Measurements from ENCODE around the gene PHF20. TPM values are rescaled to one million over a fixed set of nuclear protein-coding genes. Genes with fewer than 3 reads are reported as not detected.
A peak's percentile ranks its signal among the peaks of the same experiment; 100 is the strongest.

The PHF20 gene
- polyA plus RNA-seq, 3 donors, result 54.7 to 78.2 (median 73.6) TPM

DNA sequence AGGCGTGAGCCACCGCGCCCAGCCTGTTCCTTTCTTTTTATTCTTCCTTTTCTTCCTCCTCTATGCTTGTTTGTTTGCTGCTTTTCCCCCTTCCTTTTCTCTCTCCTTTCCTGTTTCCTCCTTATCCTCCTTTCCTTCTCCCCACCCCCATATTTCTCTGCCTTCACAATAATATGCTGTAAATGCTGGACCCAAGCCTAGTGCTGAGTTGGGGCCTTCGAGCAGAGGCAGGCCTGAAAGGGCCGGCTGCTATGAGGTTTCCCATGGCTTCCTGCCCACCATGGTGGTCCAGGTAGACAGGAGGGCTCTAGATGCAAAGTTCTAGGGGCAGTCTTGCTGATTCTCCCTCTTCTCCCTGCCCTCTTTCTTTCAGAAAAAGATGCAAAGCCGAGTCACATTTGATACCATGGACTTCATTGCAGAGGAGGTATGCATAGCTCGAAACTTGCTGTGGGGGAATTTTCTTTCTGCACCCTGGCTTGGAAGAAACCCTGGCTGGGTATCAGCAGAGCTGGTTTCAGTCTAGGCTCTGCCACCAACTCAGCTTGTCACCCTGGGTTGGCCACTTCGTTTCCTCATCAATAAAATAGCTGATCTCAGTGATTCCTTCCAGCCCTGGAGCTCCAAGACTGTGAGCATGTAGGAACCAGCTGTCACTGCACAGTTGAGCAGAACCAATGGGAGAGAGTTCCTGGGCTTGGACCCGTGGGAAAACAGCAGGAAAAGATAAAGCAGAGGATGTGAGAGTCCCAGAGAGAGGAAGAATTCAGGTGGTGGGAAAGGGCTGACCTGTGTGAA is 204.0 kb downstream of the PHF20 start:
- peaks cover 30 to 31% of the 10 kb centered on the region in 2 donors for H3K4me1 ChIP-seq (ENCODE audit: control insufficient read depth in 1 of 2, insufficient read depth in 2 of 2, low read length in 2 of 2)
- Mint-ChIP-seq H3K36me3 (no peaks in the 10 kb centered on the region), H3K27me3 (ENCODE audit: low read depth in 3 of 3) (peaks cover 0 to 5% (median 4%) of the 10 kb centered on the region in 3 donors), H3K27ac (no peak overlapping the region), H3K4me3 (no peak overlapping the region), H3K9me3 (peaks cover 0 to 2% (median 0%) of the 10 kb centered on the region in 7 donors), H3K4me1 (peaks cover 30% of the 10 kb centered on the region)
- WGBS (ENCODE audit: insufficient coverage), result 83% methylated on average over 6 of the region's 9 CpGs
- H3K9me3 ChIP-seq (replicated peaks in 1 of 2; ENCODE audit: control insufficient read depth in 1 of 2, insufficient read depth in 1 of 2, low read length in 2 of 2), result no peaks in the 10 kb centered on the region
- H3K4me3 ChIP-seq (replicated peaks in 1 of 3; ENCODE audit: low read depth in 2 of 3, low read length in 3 of 3), result no peak overlapping the region
- TF ChIP-seq, protein P1, sequence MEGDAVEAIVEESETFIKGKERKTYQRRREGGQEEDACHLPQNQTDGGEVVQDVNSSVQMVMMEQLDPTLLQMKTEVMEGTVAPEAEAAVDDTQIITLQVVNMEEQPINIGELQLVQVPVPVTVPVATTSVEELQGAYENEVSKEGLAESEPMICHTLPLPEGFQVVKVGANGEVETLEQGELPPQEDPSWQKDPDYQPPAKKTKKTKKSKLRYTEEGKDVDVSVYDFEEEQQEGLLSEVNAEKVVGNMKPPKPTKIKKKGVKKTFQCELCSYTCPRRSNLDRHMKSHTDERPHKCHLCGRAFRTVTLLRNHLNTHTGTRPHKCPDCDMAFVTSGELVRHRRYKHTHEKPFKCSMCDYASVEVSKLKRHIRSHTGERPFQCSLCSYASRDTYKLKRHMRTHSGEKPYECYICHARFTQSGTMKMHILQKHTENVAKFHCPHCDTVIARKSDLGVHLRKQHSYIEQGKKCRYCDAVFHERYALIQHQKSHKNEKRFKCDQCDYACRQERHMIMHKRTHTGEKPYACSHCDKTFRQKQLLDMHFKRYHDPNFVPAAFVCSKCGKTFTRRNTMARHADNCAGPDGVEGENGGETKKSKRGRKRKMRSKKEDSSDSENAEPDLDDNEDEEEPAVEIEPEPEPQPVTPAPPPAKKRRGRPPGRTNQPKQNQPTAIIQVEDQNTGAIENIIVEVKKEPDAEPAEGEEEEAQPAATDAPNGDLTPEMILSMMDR (IDR thresholded peaks at IDR 0.05), result no peak
- no peak for DNase-seq
- H3K9ac ChIP-seq (ENCODE audit: insufficient read depth, low read length, poor library complexity, severe bottlenecking), result no peak overlapping the region
- no peaks in the 10 kb centered on the region for H3K27me3 ChIP-seq (ENCODE audit: control insufficient read depth in 2 of 2, insufficient read depth in 2 of 2, low read length in 2 of 2)
- no peaks in the 10 kb centered on the region for H3K79me2 ChIP-seq (ENCODE audit: insufficient read depth, low read length)
- no peak overlapping the region for H3K4me2 ChIP-seq (replicated peaks; ENCODE audit: extremely low read depth, low read length, poor library complexity, severe bottlenecking)
- H2AFZ ChIP-seq (ENCODE audit: insufficient read depth, low read depth, low read length, poor library complexity, severe bottlenecking), result no peak overlapping the region
- intact Hi-C loops (cut with micrococcal nuclease), result no loop called here
- H4K20me1 ChIP-seq (ENCODE audit: insufficient read depth, low read length), result no peaks in the 10 kb centered on the region
- no peaks in the 10 kb centered on the region for H3K36me3 ChIP-seq (replicated peaks in 1 of 2; ENCODE audit: control insufficient read depth in 1 of 2, insufficient read depth in 2 of 2, low read length in 2 of 2)
- no peak overlapping the region for H3K27ac ChIP-seq (ENCODE audit: low read depth in 1 of 2, low read length in 2 of 2)

DNA sequence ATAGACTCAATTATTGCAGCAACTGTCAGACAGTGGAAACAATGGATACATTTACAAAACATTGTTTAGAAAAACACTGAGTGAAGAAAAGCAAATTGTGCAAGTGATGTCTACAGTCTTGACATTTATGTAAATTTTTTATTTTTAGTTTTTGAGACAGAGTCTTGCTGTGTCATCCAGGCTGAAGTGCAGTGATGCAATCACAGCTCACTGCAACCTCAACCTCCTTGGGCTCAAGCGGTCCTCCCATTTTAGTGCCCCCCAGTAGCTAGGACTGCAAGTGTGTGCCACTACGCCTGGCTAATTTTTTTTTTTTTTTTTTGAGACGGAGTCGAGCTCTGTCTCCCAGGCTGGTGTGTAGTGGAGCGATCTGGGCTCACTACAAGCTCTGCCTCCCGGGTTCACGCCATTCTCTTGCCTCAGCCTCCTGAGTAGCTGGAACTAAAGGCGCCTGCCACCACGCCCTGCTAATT is 206.3 kb downstream of the PHF20 start:
- peak overlapping the region; percentile 65 to 69 for H3K27ac ChIP-seq (ENCODE audit: low read depth in 1 of 2, low read length in 2 of 2)
- Mint-ChIP-seq H3K27ac (peak overlapping the region; percentile 88 to 95 (median 93)), H3K4me1 (peaks cover 40% of the 10 kb centered on the region), H3K36me3 (no peaks in the 10 kb centered on the region), H3K27me3 (ENCODE audit: low read depth in 3 of 3) (peaks cover 0 to 5% (median 4%) of the 10 kb centered on the region in 3 donors), H3K9me3 (peaks cover 0 to 3% (median 0%) of the 10 kb centered on the region in 7 donors), H3K4me3 (peak overlapping the region; percentile 66 to 80)
- H3K9me3 ChIP-seq (replicated peaks in 1 of 2; ENCODE audit: control insufficient read depth in 1 of 2, insufficient read depth in 1 of 2, low read length in 2 of 2), result no peaks in the 10 kb centered on the region
- no peaks in the 10 kb centered on the region for H3K36me3 ChIP-seq (replicated peaks in 1 of 2; ENCODE audit: control insufficient read depth in 1 of 2, insufficient read depth in 2 of 2, low read length in 2 of 2)
- no peak overlapping the region for H3K9ac ChIP-seq (ENCODE audit: insufficient read depth, low read length, poor library complexity, severe bottlenecking)
- no peak overlapping the region for H2AFZ ChIP-seq (ENCODE audit: insufficient read depth, low read depth, low read length, poor library complexity, severe bottlenecking)
- H4K20me1 ChIP-seq (ENCODE audit: insufficient read depth, low read length), result no peaks in the 10 kb centered on the region
- TF ChIP-seq, protein P1 (IDR thresholded peaks at IDR 0.05), result no peak
- H3K27me3 ChIP-seq (ENCODE audit: control insufficient read depth in 2 of 2, insufficient read depth in 2 of 2, low read length in 2 of 2), result no peaks in the 10 kb centered on the region
- 0% methylated on average over 2 of the region's 9 CpGs for WGBS (ENCODE audit: insufficient coverage)
- DNase-seq, result peak; percentile 63 to 84 (median 66)
- H3K4me3 ChIP-seq (replicated peaks in 1 of 3; ENCODE audit: low read depth in 2 of 3, low read length in 3 of 3), result peak overlapping the region in 2 of 3 experiments; percentile 14 to 55
- H3K79me2 ChIP-seq (ENCODE audit: insufficient read depth, low read length), result no peaks in the 10 kb centered on the region
- H3K4me2 ChIP-seq (replicated peaks; ENCODE audit: extremely low read depth, low read length, poor library complexity, severe bottlenecking), result peak overlapping the region; percentile 14
- H3K4me1 ChIP-seq (ENCODE audit: control insufficient read depth in 1 of 2, insufficient read depth in 2 of 2, low read length in 2 of 2), result peaks cover 39 to 41% of the 10 kb centered on the region in 2 donors
- intact Hi-C loops (cut with micrococcal nuclease), result no loop called here
